A673 (cell line): ENCODE data around the gene PPP1R12A. TPM values are rescaled to one million over a fixed set of nuclear protein-coding genes. Genes with fewer than 3 reads are reported as not detected.
"Not testable (repeated sequence)": the region's sequence is repeated elsewhere in the genome, so short reads cannot be mapped to it uniquely, and the experiment has no call there.

Experiments used
- BruUV-seq: library from RNA; stranded (reverse); fragments of 400-500 nt; replicated peaks from 2 replicates; lab custom pipeline; 2021; lab: Mats Ljungman, UMichigan
- CTCF ChIA-PET: fragments of 300-600 bp; sonication (Branson Sonifier 250); formaldehyde crosslinking; loops from one replicate; lab custom pipeline; 2022; ENCODE audit warnings: antibody characterized with exemption; lab: Charles Lee
- POLR2A ChIA-PET: fragments of 300-600 bp; sonication (Branson Sonifier 250); formaldehyde crosslinking; loops from one replicate; lab custom pipeline; 2022; ENCODE audit warnings: antibody characterized with exemption; ENCODE audit not compliant: low non-redundant PET; lab: Charles Lee
- DNase-seq: peaks from one replicate; pipeline ENCODE4 v3.0.0-alpha.2; 2015; ENCODE audit warnings: low spot score
- H3K27ac ChIP-seq: fragments of 200-600 bp; sonication (generic); 2 replicates; pipeline ENCODE4 v1.5.1; 2016; ENCODE audit warnings: mixed run types, low read depth, mild to moderate bottlenecking, mixed read lengths, antibody characterized with exemption, low read length; ENCODE audit not compliant: poor library complexity, severe bottlenecking
- H3K27me3 ChIP-seq: fragments of 200-600 bp; sonication (generic); replicated peaks from 2 replicates; pipeline ENCODE4 v1.6.1; 2017; ENCODE audit warnings: mixed run types, low read depth, mild to moderate bottlenecking, mixed read lengths, antibody characterized with exemption, low read length; ENCODE audit not compliant: insufficient read depth, poor library complexity
- H3K36me3 ChIP-seq: fragments of 200-600 bp; sonication (generic); 2 replicates; pipeline ENCODE4 v1.6.1; 2016; ENCODE audit warnings: mixed run types, mild to moderate bottlenecking, mixed read lengths, antibody characterized with exemption, low read length; ENCODE audit not compliant: insufficient read depth, poor library complexity, severe bottlenecking
- H3K4me1 ChIP-seq: fragments of 200-600 bp; sonication (generic); 2 replicates; pipeline ENCODE4 v1.6.1; 2017; ENCODE audit warnings: mixed run types, mild to moderate bottlenecking, mixed read lengths, antibody characterized with exemption, low read length; ENCODE audit not compliant: insufficient read depth, poor library complexity, severe bottlenecking
- H3K4me3 ChIP-seq: fragments of 200-600 bp; sonication (generic); 2 replicates; pipeline ENCODE4 v1.5.1; 2016; ENCODE audit warnings: low read depth, mixed run types, mild to moderate bottlenecking, mixed read lengths, low read length; ENCODE audit not compliant: poor library complexity, severe bottlenecking
- H3K9me3 ChIP-seq: fragments of 200-600 bp; sonication (generic); 2 replicates; pipeline ENCODE4 v1.6.1; 2016; ENCODE audit warnings: mixed run types, low read depth, mild to moderate bottlenecking, mixed read lengths, antibody characterized with exemption, low read length; ENCODE audit not compliant: poor library complexity, severe bottlenecking
- CTCF ChIP-seq: fragments of 300-800, 200-600 bp; sonication (generic); conservative IDR thresholded peaks from 2 replicates; pipeline ENCODE4 v1.5.1; 2017; ENCODE audit warnings: low read depth, mild to moderate bottlenecking, antibody characterized with exemption, low read length, moderate library complexity, mixed read lengths
- EZH2 ChIP-seq: fragments of 200-600 bp; sonication (generic); IDR thresholded peaks from 2 replicates; pipeline ENCODE4 v1.6.1; 2017; ENCODE audit warnings: borderline replicate concordance, low read depth, mild to moderate bottlenecking, mixed read lengths, antibody characterized with exemption, low read length; ENCODE audit not compliant: poor library complexity, severe bottlenecking
- intact Hi-C: fragments of 100-400 bp; cut with micrococcal nuclease; formaldehyde crosslinking; loops from one replicate; pipeline ENCODE4 v1.10.0; 2022; ENCODE audit not compliant: unreplicated experiment
- total RNA-seq: library from RNA; stranded (reverse); gene quantifications from 2 replicates; pipeline ENCODE4 v1.2.3, GENCODE V29; 2021

The PPP1R12A gene
- total RNA-seq, 1 experiment from 2014 or later: 80.8 TPM

GRCh38 chr12:79982086-79983062, 47.5 kb upstream of the PPP1R12A start:
- TF ChIP-seq EZH2 (no peak), CTCF (no peak)
- H3K9me3 ChIP-seq: no peaks in the 10 kb centered on the region
- ChIA-PET CTCF (no interaction called here), POLR2A (no interaction called here)
- DNase-seq: no peak
- no peak overlapping the region for H3K27ac ChIP-seq
- intact Hi-C loops: no loop called here
- no peaks in the 10 kb centered on the region for H3K36me3 ChIP-seq
- no peaks in the 10 kb centered on the region for H3K4me1 ChIP-seq
- BruUV-seq: no TSS peak
- H3K27me3 ChIP-seq: no peaks in the 10 kb centered on the region
- H3K4me3 ChIP-seq: no peak overlapping the region

- DNase-seq: peak; percentile 26
- Histone ChIP-seq H3K9me3 (no peaks in the 10 kb centered on the region), H3K27ac (no peak overlapping the region), H3K4me3 (no peak overlapping the region), H3K4me1 (no peaks in the 10 kb centered on the region), H3K27me3 (no peaks in the 10 kb centered on the region), H3K36me3 (no peaks in the 10 kb centered on the region)
- ChIA-PET CTCF (no interaction called here), POLR2A (no interaction called here)
- no TSS peak for BruUV-seq
- no peak for TF ChIP-seq EZH2
- TF ChIP-seq CTCF: no peak
- intact Hi-C loops: no loop called here
Measured at GRCh38 chr12:79978692-79979091, 43.8 kb upstream of the PPP1R12A start.

GRCh38 chr12:79977856-79978460, 43.1 kb upstream of the PPP1R12A start:
- POLR2A ChIA-PET: interaction anchor here (0.5 kb wide), 1 partner anchor 15 kb away, joined by 4 read pairs; no protein-coding TSS in a partner anchor
- H3K4me3 ChIP-seq, DNase-seq, BruUV-seq, H3K4me1 ChIP-seq, H3K9me3 ChIP-seq, CTCF ChIA-PET, H3K27me3 ChIP-seq, H3K36me3 ChIP-seq, intact Hi-C loops, H3K27ac ChIP-seq: not testable (repeated sequence)
